Transverse colon (tissue), 4 donors: ENCODE measurements around the gene RNF11. TPM values are rescaled to one million over a fixed set of nuclear protein-coding genes. Genes with fewer than 3 reads are reported as not detected.
A peak's percentile ranks its signal among the peaks of the same experiment; 100 is the strongest.

Experiments used
- DNase-seq: peaks from one replicate; pipeline ENCODE4 v3.0.0-alpha.2; 2019
- H3K27ac ChIP-seq, 4 donors: fragments of 200-600 bp; sonication (generic); 2 replicates each; pipeline ENCODE4 v1.5.1; 2016 to 2018; ENCODE audit warnings: inconsistent platforms in 4 of 4
- H3K27me3 ChIP-seq: fragments of 200-600 bp; sonication (generic); 2 replicates; pipeline ENCODE4 v1.5.1; 2017; ENCODE audit warnings: inconsistent platforms
- H3K36me3 ChIP-seq, 4 donors: fragments of 200-600 bp; sonication (generic); 2 replicates each; pipeline ENCODE4 v1.5.1; 2017 to 2019; ENCODE audit warnings: inconsistent platforms in 4 of 4
- H3K4me1 ChIP-seq, 4 donors: fragments of 200-600 bp; sonication (generic); 2 replicates each; pipeline ENCODE4 v1.5.1; 2017 to 2020; ENCODE audit warnings: inconsistent platforms in 4 of 4
- H3K4me3 ChIP-seq, 4 donors: fragments of 200-600 bp; sonication (generic); 1 replicate in 1 of 4; 2 replicates in 3 of 4; pipeline versions ENCODE4 v1.5.1 to v1.6.1; 2017 to 2019; ENCODE audit warnings: inconsistent platforms in 4 of 4
- H3K9me3 ChIP-seq, 2 donors: fragments of 200-600 bp; sonication (generic); 2 replicates each; pipeline ENCODE4 v1.5.1; 2017 to 2019; ENCODE audit warnings: inconsistent platforms in 2 of 2
- CTCF ChIP-seq, 5 experiments: fragments of 200-600 bp in 3 of 5; fragments of 450-650 bp in 2 of 5; sonication (generic) in 3 of 5; IDR thresholded peaks; 1 replicate in 2 of 5; 2 replicates in 3 of 5; pipeline ENCODE4 v1.5.1; 2016 to 2017; ENCODE audit warnings: antibody characterized with exemption in 5 of 5, inconsistent platforms in 3 of 5, mild to moderate bottlenecking in 2 of 5, moderate library complexity in 1 of 5
- EP300 ChIP-seq: sonication (generic); formaldehyde crosslinking; IDR thresholded peaks from one replicate; pipeline ENCODE4 v1.6.1; 2017; ENCODE audit warnings: antibody characterized with exemption, low read depth
- POLR2A ChIP-seq: fragments of 450-650 bp; IDR thresholded peaks from one replicate; pipeline ENCODE4 v1.6.1; 2016; ENCODE audit warnings: antibody characterized with exemption, mild to moderate bottlenecking, moderate library complexity
- POLR2AphosphoS5 ChIP-seq, 3 donors: sonication (generic); formaldehyde crosslinking; IDR thresholded peaks; one replicate each; pipeline ENCODE4 v1.6.1; 2016; ENCODE audit warnings: antibody characterized with exemption in 3 of 3
- WGBS, 2 donors: methylation state at CpG; one replicate each; pipeline ENCODE4 v1.1.5; 2018; ENCODE audit warnings: low coverage in 1 of 2; 5-methylcytosine and 5-hydroxymethylcytosine counted together
- in situ Hi-C, 4 donors: fragments of 200-750 bp; cut with MboI; loops; one replicate each; pipeline versions ENCODE4 v1.15.0 to v1.15.1; 2017; ENCODE audit warnings: low sequenced_read_pairs in 3 of 4, low pct_ligation_motif_present in 1 of 4, low pct_unique_long_range_greater_than_20kb in 1 of 4
- intact Hi-C: fragments of 100-400 bp; cut with DNase I; formaldehyde crosslinking; loops from one replicate; pipeline ENCODE4 v1.15.1; 2023; ENCODE audit warnings: low total_unique reads
- total RNA-seq, 4 donors: library from RNA; depleted of rRNA; stranded (reverse); fragments of >200 nt; gene quantifications; one replicate each; pipeline ENCODE4 v1.1.0, GENCODE V29; 2016

The RNF11 gene
- total RNA-seq, 4 donors from 2014 or later, result 34.8 to 72.5 (median 52.8) TPM

GRCh38 chr1:51281807-51282206 is 45.7 kb downstream of the RNF11 start:
- H3K27me3 ChIP-seq, result no peaks in the 10 kb centered on the region
- TF ChIP-seq POLR2AphosphoS5 (IDR thresholded peaks at IDR 0.05), result no peak
- TF ChIP-seq POLR2A, result no peak
- no peak for TF ChIP-seq CTCF (IDR thresholded peaks at IDR 0.05)
- TF ChIP-seq EP300, result no peak
- H3K36me3 ChIP-seq, result no peaks in the 10 kb centered on the region
- H3K27ac ChIP-seq, result no peak overlapping the region
- peaks cover 0 to 7% (median 0%) of the 10 kb centered on the region in 4 donors for H3K4me1 ChIP-seq
- 72 to 87% methylated on average over 5 of the region's 5 CpGs for WGBS, 2 donors
- intact Hi-C loops, result no loop called here
- in situ Hi-C loops, result no loop called here
- DNase-seq, result no peak
- H3K9me3 ChIP-seq, result no peaks in the 10 kb centered on the region
- no peak overlapping the region for H3K4me3 ChIP-seq

- in situ Hi-C loops (no loop called here), intact Hi-C loops (no loop called here)
- no peak for DNase-seq
- Histone ChIP-seq H3K4me3 (no peak overlapping the region), H3K27ac (no peak overlapping the region), H3K4me1 (peaks cover 0 to 7% (median 0%) of the 10 kb centered on the region in 4 donors), H3K36me3 (no peaks in the 10 kb centered on the region), H3K27me3 (no peaks in the 10 kb centered on the region), H3K9me3 (no peaks in the 10 kb centered on the region)
- TF ChIP-seq EP300, result no peak
- TF ChIP-seq POLR2AphosphoS5 (IDR thresholded peaks at IDR 0.05), result no peak
- no peak for TF ChIP-seq POLR2A
- no peak for TF ChIP-seq CTCF (IDR thresholded peaks at IDR 0.05)
- WGBS, 2 donors, result 61 to 83% methylated on average over 2 to 5 of the region's 5 CpGs
Measured at GRCh38 chr1:51282605-51283004, 46.5 kb downstream of the RNF11 start.

GRCh38 chr1:51283979-51284378 is 47.9 kb downstream of the RNF11 start:
- intact Hi-C loops, result no loop called here

GRCh38 chr1:51284487-51284954 is 48.4 kb downstream of the RNF11 start:
- Histone ChIP-seq H3K9me3 (no peaks in the 10 kb centered on the region), H3K4me1 (peaks cover 0 to 7% (median 0%) of the 10 kb centered on the region in 4 donors), H3K36me3 (no peaks in the 10 kb centered on the region), H3K27ac (no peak overlapping the region), H3K27me3 (no peaks in the 10 kb centered on the region), H3K4me3 (no peak overlapping the region)
- in situ Hi-C loops, result no loop called here
- peak; percentile 33 for DNase-seq
- intact Hi-C loops, result no loop called here
- TF ChIP-seq POLR2A (no peak), CTCF (IDR thresholded peaks at IDR 0.05) (no peak), POLR2AphosphoS5 (IDR thresholded peaks at IDR 0.05) (no peak), EP300 (no peak)

More at GRCh38 chr1:51283979-51284378, 47.9 kb downstream of the RNF11 start:
- no peak for DNase-seq
- no peaks in the 10 kb centered on the region for H3K27me3 ChIP-seq
- TF ChIP-seq POLR2A (no peak), CTCF (IDR thresholded peaks at IDR 0.05) (no peak), POLR2AphosphoS5 (IDR thresholded peaks at IDR 0.05) (no peak), EP300 (no peak)
- WGBS, 2 donors, result 37 to 40% methylated on average over 5 of the region's 5 CpGs
- in situ Hi-C loops, result no loop called here
- H3K4me3 ChIP-seq, result no peak overlapping the region
- H3K27ac ChIP-seq, result no peak overlapping the region
- H3K9me3 ChIP-seq, result no peaks in the 10 kb centered on the region
- no peaks in the 10 kb centered on the region for H3K36me3 ChIP-seq
- H3K4me1 ChIP-seq, result peaks cover 0 to 7% (median 0%) of the 10 kb centered on the region in 4 donors
